GM12878 (cell line): Measurements from ENCODE around the gene SAMD4A.

Experiments
- CTCF ChIP-seq, 3 experiments: IDR thresholded peaks in 2 of 3; conservative IDR thresholded peaks in 1 of 3; 2 replicates each; pipeline ENCODE4 v1.5.1; 2011; ENCODE audit warnings: low read depth in 3 of 3, low read length in 3 of 3, mild to moderate bottlenecking in 3 of 3, control low read depth in 2 of 3, moderate library complexity in 2 of 3, inconsistent platforms in 1 of 3, mixed read lengths in 1 of 3; ENCODE audit not compliant: control insufficient read depth in 2 of 3, insufficient read depth in 1 of 3; ENCODE audit errors: extremely low read depth in 1 of 3
- RBBP5 ChIP-seq: fragments of 200-600 bp; sonication (generic); conservative IDR thresholded peaks from 2 replicates; pipeline ENCODE4 v1.6.1; 2016
- SMARCA5 ChIP-seq: fragments of 450-650 bp; IDR thresholded peaks from 2 replicates; pipeline ENCODE4 v1.6.1; 2017; ENCODE audit warnings: mild to moderate bottlenecking
- SRF ChIP-seq, 2 experiments: IDR thresholded peaks; 2 replicates each; pipeline ENCODE4 v1.6.1; 2011; ENCODE audit warnings: low read depth in 2 of 2, low read length in 2 of 2, mild to moderate bottlenecking in 1 of 2, moderate library complexity in 1 of 2
- YY1 ChIP-seq: IDR thresholded peaks from 2 replicates; pipeline ENCODE4 v1.6.1; 2011; ENCODE audit warnings: low read depth, mild to moderate bottlenecking, low read length

DNA sequence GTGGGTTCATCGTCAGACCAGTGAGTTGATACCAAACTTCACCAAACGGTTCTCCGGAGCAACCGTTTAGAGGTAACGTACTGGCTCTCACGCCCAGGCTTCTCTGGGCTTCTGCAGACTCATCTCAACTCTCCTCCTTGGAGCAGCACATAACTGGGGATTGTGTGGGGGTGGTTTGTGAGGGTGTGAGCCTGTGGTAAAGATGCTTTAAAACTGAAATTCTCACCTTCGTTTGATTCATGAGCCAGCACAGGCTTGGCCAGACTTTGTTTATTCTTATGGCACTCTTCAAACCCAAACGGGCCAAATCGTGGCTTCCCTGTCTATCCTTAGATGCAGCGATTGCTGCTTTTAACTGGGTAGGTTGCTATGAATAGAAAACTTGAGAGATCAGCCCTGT is 121.3 kb downstream of the SAMD4A start:
- TF ChIP-seq SRF (IDR thresholded peaks at IDR 0.05; ENCODE audit: low read depth in 2 of 2, low read length in 2 of 2): no peak
- TF ChIP-seq RBBP5: no peak
- no peak for TF ChIP-seq SMARCA5
- no peak for TF ChIP-seq YY1
- TF ChIP-seq CTCF (IDR thresholded peaks at IDR 0.05 in 2 of 3, conservative IDR thresholded peaks at IDR 0.05 in 1 of 3; ENCODE audit: control insufficient read depth in 2 of 3, extremely low read depth in 1 of 3, insufficient read depth in 1 of 3, low read depth in 3 of 3, low read length in 3 of 3): no peak
